A204.1 (cell line): ENCODE data around the gene DOCK1.

Source experiments
- FAIRE-seq: peaks from 2 replicates; lab custom pipeline; 2012; peaks lifted over from hg19 to GRCh38; lab: Jason Lieb, UNC

Gene DOCK1

GRCh38 chr10:127319271-127319670, 414.0 kb downstream of the DOCK1 start:
- FAIRE-seq, result no peak

GRCh38 chr10:127319691-127320090, 414.5 kb downstream of the DOCK1 start:
- FAIRE-seq, result no peak

- no peak for FAIRE-seq
Observed at GRCh38 chr10:127320176-127320575, 414.9 kb downstream of the DOCK1 start.

- FAIRE-seq, result no peak
Observed at GRCh38 chr10:127322286-127322685, 417.1 kb downstream of the DOCK1 start.

- FAIRE-seq, result no peak
Observed at GRCh38 chr10:127325506-127325905, 420.3 kb downstream of the DOCK1 start.

GRCh38 chr10:127326883-127327282, 421.7 kb downstream of the DOCK1 start:
- no peak for FAIRE-seq

- no peak for FAIRE-seq
Observed at GRCh38 chr10:127331696-127332095, 426.5 kb downstream of the DOCK1 start.

- no peak for FAIRE-seq
Observed at GRCh38 chr10:127332631-127333030, 427.4 kb downstream of the DOCK1 start.

- no peak for FAIRE-seq
Observed at GRCh38 chr10:127337801-127338200, 432.6 kb downstream of the DOCK1 start.

GRCh38 chr10:127338399-127339110, 433.3 kb downstream of the DOCK1 start:
- FAIRE-seq, result no peak

- FAIRE-seq, result no peak
Observed at GRCh38 chr10:127343821-127344220, 438.6 kb downstream of the DOCK1 start.

- FAIRE-seq, result no peak
Observed at GRCh38 chr10:127344346-127344745, 439.1 kb downstream of the DOCK1 start.

GRCh38 chr10:127345231-127345965, 440.2 kb downstream of the DOCK1 start:
- no peak for FAIRE-seq

GRCh38 chr10:127346604-127347003, 441.4 kb downstream of the DOCK1 start:
- no peak for FAIRE-seq

- no peak for FAIRE-seq
Observed at GRCh38 chr10:127347202-127347959, 442.2 kb downstream of the DOCK1 start.

- no peak for FAIRE-seq
Observed at GRCh38 chr10:127349737-127350136, 444.5 kb downstream of the DOCK1 start.

GRCh38 chr10:127351542-127351941, 446.3 kb downstream of the DOCK1 start:
- no peak for FAIRE-seq

GRCh38 chr10:127353544-127353943, 448.3 kb downstream of the DOCK1 start:
- no peak for FAIRE-seq

GRCh38 chr10:127354255-127354654, 449.0 kb downstream of the DOCK1 start:
- no peak for FAIRE-seq

GRCh38 chr10:127354992-127355391, 449.8 kb downstream of the DOCK1 start:
- peak; percentile 23 for FAIRE-seq

- FAIRE-seq, result no peak
Observed at GRCh38 chr10:127356360-127356759, 451.1 kb downstream of the DOCK1 start.

- no peak for FAIRE-seq
Observed at GRCh38 chr10:127357265-127357664, 452.0 kb downstream of the DOCK1 start.

GRCh38 chr10:127358337-127358736, 453.1 kb downstream of the DOCK1 start:
- no peak for FAIRE-seq
